A549 (cell line): ENCODE measurements around the gene WDFY1.

Experiments used
- EP300 ChIP-seq, 2 experiments: fragments of >200 bp; sonication (Bioruptor Twin); formaldehyde crosslinking; IDR thresholded peaks; 2 replicates in 1 of 2; 3 replicates in 1 of 2; pipeline ENCODE4 v1.6.1; 2016 to 2017
- ESRRA ChIP-seq: fragments of 150-350 bp; IDR thresholded peaks from 2 replicates; pipeline ENCODE4 v1.6.1; 2014; ENCODE audit warnings: mild to moderate bottlenecking, low read length, borderline replicate concordance
- GATA3 ChIP-seq: IDR thresholded peaks from 2 replicates; pipeline ENCODE4 v1.6.1; 2012; ENCODE audit warnings: borderline replicate concordance
- NR3C1 ChIP-seq: fragments of >200 bp; sonication (Bioruptor Twin); formaldehyde crosslinking; IDR thresholded peaks from 3 replicates; pipeline ENCODE4 v1.6.1; 2017
- PBX3 ChIP-seq: IDR thresholded peaks from 2 replicates; pipeline ENCODE4 v1.6.1; 2012
- REST ChIP-seq: fragments of 200-600 bp; sonication (generic); IDR thresholded peaks from 2 replicates; pipeline ENCODE4 v1.6.1; 2016; ENCODE audit warnings: antibody characterized with exemption, mild to moderate bottlenecking, moderate library complexity
- RFX5 ChIP-seq: fragments of 450-650 bp; IDR thresholded peaks from 2 replicates; pipeline ENCODE4 v1.7.1; 2014; ENCODE audit warnings: antibody characterized with exemption, mild to moderate bottlenecking, moderate library complexity
- SMC3 ChIP-seq: fragments of >200 bp; sonication (Bioruptor Twin); formaldehyde crosslinking; IDR thresholded peaks from 3 replicates; pipeline ENCODE4 v1.6.1; 2018; ENCODE audit warnings: inconsistent platforms
- USF2 ChIP-seq: fragments of 450-650 bp; IDR thresholded peaks from 2 replicates; pipeline ENCODE4 v1.6.1; 2014; ENCODE audit warnings: antibody characterized with exemption
- ZFP36 ChIP-seq: fragments of 450-650 bp; IDR thresholded peaks from 2 replicates; pipeline ENCODE4 v1.6.1; 2014; ENCODE audit warnings: borderline replicate concordance; ENCODE audit not compliant: partially characterized antibody
- TF ChIP-seq, protein P1 (sequence below): fragments of >200 bp; sonication (Bioruptor Twin); formaldehyde crosslinking; IDR thresholded peaks from 3 replicates; pipeline ENCODE4 v1.5.1; 2016
- TF ChIP-seq, protein P2 (sequence below): fragments of 150-350 bp; IDR thresholded peaks from 2 replicates; pipeline ENCODE4 v1.6.1; 2014; ENCODE audit warnings: low read depth, mild to moderate bottlenecking, low read length

DNA sequence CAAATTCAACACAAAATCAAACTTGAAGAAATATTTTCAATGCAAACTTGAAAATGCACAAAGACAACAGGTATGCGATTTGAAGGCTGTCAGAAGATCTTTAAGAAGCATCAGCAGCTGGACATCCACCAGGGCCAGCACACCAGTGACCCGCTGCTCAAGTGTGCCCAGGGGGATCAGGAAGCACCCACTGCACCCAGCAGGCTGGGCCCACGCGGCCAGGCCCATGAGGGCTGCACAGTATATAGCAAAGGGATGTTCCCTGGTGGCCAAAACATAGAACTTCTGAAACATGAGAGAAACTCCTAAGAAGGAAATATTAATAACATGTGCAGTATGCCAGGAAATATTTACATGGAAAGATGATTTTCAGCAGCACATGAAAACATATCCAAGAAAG lies 25.0 kb downstream of the WDFY1 start:
- TF ChIP-seq, protein P1, sequence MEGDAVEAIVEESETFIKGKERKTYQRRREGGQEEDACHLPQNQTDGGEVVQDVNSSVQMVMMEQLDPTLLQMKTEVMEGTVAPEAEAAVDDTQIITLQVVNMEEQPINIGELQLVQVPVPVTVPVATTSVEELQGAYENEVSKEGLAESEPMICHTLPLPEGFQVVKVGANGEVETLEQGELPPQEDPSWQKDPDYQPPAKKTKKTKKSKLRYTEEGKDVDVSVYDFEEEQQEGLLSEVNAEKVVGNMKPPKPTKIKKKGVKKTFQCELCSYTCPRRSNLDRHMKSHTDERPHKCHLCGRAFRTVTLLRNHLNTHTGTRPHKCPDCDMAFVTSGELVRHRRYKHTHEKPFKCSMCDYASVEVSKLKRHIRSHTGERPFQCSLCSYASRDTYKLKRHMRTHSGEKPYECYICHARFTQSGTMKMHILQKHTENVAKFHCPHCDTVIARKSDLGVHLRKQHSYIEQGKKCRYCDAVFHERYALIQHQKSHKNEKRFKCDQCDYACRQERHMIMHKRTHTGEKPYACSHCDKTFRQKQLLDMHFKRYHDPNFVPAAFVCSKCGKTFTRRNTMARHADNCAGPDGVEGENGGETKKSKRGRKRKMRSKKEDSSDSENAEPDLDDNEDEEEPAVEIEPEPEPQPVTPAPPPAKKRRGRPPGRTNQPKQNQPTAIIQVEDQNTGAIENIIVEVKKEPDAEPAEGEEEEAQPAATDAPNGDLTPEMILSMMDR: no peak
- TF ChIP-seq RFX5 (no peak), SMC3 (no peak), EP300 (IDR thresholded peaks at IDR 0.05) (no peak), ZFP36 (no peak), NR3C1 (no peak), GATA3 (no peak), ESRRA (no peak), PBX3 (no peak), REST (no peak), USF2 (no peak)
- TF ChIP-seq, protein P2, sequence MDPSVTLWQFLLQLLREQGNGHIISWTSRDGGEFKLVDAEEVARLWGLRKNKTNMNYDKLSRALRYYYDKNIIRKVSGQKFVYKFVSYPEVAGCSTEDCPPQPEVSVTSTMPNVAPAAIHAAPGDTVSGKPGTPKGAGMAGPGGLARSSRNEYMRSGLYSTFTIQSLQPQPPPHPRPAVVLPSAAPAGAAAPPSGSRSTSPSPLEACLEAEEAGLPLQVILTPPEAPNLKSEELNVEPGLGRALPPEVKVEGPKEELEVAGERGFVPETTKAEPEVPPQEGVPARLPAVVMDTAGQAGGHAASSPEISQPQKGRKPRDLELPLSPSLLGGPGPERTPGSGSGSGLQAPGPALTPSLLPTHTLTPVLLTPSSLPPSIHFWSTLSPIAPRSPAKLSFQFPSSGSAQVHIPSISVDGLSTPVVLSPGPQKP: no peak
